Chondrocyte (in vitro differentiated cells): ENCODE data around the gene LAPTM5. TPM values are rescaled to one million over a fixed set of nuclear protein-coding genes. Genes with fewer than 3 reads are reported as not detected.

Experiments
- DNase-seq: peaks from one replicate; pipeline ENCODE4 v3.0.0; 2021; ENCODE audit warnings: mixed read lengths, low spot score
- H3K27ac Mint-ChIP-seq: one replicate; pipeline ENCODE4 v1.8.0; 2021; ENCODE audit warnings: mild to moderate bottlenecking, moderate library complexity, mixed read lengths; ENCODE audit not compliant: unreplicated experiment
- H3K27me3 Mint-ChIP-seq: 2 replicates; pipeline ENCODE4 v1.8.0; 2021; ENCODE audit warnings: low read depth, mixed read lengths
- H3K36me3 Mint-ChIP-seq: 2 replicates; pipeline ENCODE4 v1.8.0; 2021; ENCODE audit warnings: low read depth, mixed read lengths
- H3K4me1 Mint-ChIP-seq: 2 replicates; pipeline ENCODE4 v1.8.0; 2021; ENCODE audit warnings: low read depth, mild to moderate bottlenecking, mixed read lengths
- H3K4me3 Mint-ChIP-seq: one replicate; pipeline ENCODE4 v1.8.0; 2021; ENCODE audit warnings: mild to moderate bottlenecking, moderate library complexity, mixed read lengths; ENCODE audit not compliant: unreplicated experiment
- H3K9me3 Mint-ChIP-seq: 2 replicates; pipeline ENCODE4 v1.8.0; 2021; ENCODE audit warnings: low read depth, mixed read lengths
- total RNA-seq: library from RNA; stranded (reverse); gene quantifications from 3 replicates; pipeline ENCODE4 v1.2.1, GENCODE V29; 2021
- TF ChIP-seq, protein P1 (sequence below): fragments of 200-600 bp; sonication (generic); IDR thresholded peaks from 2 replicates; pipeline ENCODE4 v1.5.0; 2021; ENCODE audit warnings: antibody characterized with exemption, mild to moderate bottlenecking, moderate library complexity

LAPTM5 gene
- total RNA-seq, 1 donor from 2014 or later = not detected

DNA sequence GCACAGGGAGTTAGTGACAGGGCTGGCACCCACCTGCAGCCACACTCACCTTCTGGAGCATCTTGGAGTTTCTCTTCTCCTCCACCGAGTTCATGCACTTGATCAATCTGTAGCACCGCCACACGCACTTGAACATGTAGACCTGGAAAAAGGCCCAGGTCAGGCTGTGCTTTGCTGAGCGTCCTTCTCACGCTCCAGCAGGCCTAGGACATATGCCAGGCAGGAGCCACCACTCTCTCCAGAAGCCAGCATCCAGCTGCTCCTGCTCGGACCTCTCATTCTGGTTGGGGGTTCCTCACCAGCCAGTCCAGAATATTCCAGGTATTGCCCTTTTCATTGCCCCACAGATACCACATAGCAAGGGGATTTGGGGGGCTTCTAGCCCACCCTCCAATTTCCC lies 22.4 kb downstream of the LAPTM5 start:
- H3K27me3 Mint-ChIP-seq = peaks cover 2% of the 10 kb centered on the region
- no peak for DNase-seq
- H3K4me1 Mint-ChIP-seq = no peaks in the 10 kb centered on the region
- no peaks in the 10 kb centered on the region for H3K36me3 Mint-ChIP-seq
- no peak overlapping the region for H3K27ac Mint-ChIP-seq
- TF ChIP-seq, protein P1, sequence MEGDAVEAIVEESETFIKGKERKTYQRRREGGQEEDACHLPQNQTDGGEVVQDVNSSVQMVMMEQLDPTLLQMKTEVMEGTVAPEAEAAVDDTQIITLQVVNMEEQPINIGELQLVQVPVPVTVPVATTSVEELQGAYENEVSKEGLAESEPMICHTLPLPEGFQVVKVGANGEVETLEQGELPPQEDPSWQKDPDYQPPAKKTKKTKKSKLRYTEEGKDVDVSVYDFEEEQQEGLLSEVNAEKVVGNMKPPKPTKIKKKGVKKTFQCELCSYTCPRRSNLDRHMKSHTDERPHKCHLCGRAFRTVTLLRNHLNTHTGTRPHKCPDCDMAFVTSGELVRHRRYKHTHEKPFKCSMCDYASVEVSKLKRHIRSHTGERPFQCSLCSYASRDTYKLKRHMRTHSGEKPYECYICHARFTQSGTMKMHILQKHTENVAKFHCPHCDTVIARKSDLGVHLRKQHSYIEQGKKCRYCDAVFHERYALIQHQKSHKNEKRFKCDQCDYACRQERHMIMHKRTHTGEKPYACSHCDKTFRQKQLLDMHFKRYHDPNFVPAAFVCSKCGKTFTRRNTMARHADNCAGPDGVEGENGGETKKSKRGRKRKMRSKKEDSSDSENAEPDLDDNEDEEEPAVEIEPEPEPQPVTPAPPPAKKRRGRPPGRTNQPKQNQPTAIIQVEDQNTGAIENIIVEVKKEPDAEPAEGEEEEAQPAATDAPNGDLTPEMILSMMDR = no peak
- H3K9me3 Mint-ChIP-seq = peaks cover 3% of the 10 kb centered on the region
- H3K4me3 Mint-ChIP-seq = no peak overlapping the region

DNA sequence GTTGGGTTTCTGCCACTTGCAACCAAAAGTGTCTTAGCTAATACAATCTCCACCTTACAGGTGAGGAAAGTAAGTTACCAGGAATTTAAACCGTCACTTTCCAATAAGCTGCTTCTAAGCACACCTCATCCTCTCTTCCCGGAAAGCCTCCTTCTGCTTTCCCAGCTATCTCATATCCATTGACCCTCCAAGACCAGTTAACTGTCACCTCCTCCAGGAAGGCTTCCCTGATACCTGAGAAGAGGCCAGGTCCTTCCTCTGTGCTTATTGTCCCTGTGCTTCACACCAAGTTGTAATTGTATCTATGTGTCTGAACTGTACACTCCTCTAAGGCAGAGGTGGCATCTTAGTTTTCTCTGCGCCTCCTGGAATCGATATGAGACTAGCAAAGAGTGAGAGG lies 23.0 kb downstream of the LAPTM5 start:
- Mint-ChIP-seq H3K4me1 (no peaks in the 10 kb centered on the region), H3K27me3 (peaks cover 2% of the 10 kb centered on the region), H3K27ac (no peak overlapping the region), H3K9me3 (peaks cover 3% of the 10 kb centered on the region), H3K36me3 (no peaks in the 10 kb centered on the region), H3K4me3 (no peak overlapping the region)
- TF ChIP-seq, protein P1 = no peak
- DNase-seq = no peak

DNA sequence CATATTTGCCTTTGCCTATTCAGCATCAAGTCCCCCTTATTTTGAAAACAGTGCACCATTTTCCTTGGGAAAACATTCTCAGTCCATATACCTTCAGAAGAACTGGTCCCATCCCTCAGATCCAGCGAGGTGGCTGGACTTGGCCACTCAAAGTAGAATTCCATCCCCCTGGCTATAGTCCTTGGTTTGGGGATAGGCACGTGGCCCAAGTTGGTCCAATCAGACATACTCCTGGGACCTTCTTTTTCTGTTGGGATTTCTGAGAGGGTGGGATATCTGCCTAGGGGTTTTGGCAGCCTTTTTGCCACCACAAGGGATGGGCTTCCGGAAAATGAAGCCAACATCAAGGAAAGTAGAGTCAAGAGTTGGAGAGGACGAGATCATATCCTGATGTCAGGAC lies 23.5 kb downstream of the LAPTM5 start:
- H3K4me1 Mint-ChIP-seq = no peaks in the 10 kb centered on the region
- H3K9me3 Mint-ChIP-seq = peaks cover 3% of the 10 kb centered on the region
- H3K27ac Mint-ChIP-seq = no peak overlapping the region
- H3K27me3 Mint-ChIP-seq = peaks cover 2% of the 10 kb centered on the region
- TF ChIP-seq, protein P1 = no peak
- H3K4me3 Mint-ChIP-seq = no peak overlapping the region
- DNase-seq = no peak
- no peaks in the 10 kb centered on the region for H3K36me3 Mint-ChIP-seq

DNA sequence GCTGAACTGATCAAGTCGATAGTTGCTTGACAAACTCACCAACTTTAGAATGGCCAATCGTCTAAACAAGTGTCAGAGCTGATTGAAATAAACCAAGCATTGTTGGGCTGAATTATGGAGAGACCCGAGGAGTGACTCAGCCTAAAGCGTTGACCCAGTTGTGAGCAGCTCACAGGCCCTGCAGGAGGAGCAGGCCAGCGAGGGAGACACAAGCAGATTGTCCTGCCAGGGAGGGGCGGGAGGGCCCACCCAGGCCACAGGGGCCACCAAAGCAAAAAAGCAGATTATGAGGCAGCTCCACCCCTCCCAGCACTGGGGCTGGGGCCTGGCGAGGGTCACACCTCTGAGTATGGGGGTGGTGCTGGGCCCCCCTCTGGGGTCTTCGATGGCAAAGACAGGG lies 24.1 kb downstream of the LAPTM5 start:
- Mint-ChIP-seq H3K27me3 (peaks cover 2% of the 10 kb centered on the region), H3K9me3 (peaks cover 3% of the 10 kb centered on the region), H3K27ac (no peak overlapping the region), H3K36me3 (no peaks in the 10 kb centered on the region), H3K4me3 (no peak overlapping the region), H3K4me1 (no peaks in the 10 kb centered on the region)
- DNase-seq = no peak
- TF ChIP-seq, protein P1 = no peak

DNA sequence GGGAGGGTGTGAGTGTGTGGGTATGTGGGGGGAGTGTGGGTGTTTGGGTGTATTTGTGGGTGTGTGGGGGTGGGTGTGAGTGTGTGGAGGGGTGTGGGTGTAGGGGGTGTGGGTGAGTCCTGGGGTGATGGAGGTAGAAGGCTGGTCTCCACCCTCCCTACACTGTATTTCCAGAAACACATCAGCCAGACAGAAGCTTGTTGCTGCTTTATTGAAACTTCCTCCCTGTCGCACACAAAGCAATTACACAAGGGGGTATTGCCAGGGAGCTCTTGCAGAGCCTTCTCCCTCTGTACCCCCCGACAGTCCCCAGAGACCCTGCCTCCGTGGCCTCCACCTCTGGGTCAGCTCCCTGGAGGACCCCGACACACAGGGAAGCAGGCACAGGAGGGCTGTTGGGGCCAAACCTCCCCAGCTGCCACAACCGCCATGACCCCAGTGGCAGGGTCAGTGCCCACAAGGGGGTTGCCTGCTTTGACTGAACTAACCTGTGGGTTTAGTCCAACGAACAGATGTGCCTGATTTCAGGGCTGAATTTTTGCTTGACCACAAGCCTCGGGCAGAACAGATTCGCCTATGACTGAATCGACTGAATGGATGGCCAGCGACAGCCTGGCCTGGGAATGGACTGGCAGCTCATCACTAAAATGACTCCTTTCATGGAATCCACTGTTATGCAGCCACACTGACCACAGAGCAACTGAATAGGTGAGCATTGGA lies 25.1 kb downstream of the LAPTM5 start:
- no peaks in the 10 kb centered on the region for H3K27me3 Mint-ChIP-seq
- no peak overlapping the region for H3K27ac Mint-ChIP-seq
- no peaks in the 10 kb centered on the region for H3K9me3 Mint-ChIP-seq
- no peak overlapping the region for H3K4me3 Mint-ChIP-seq
- H3K36me3 Mint-ChIP-seq = no peaks in the 10 kb centered on the region
- H3K4me1 Mint-ChIP-seq = peaks cover 8% of the 10 kb centered on the region
- TF ChIP-seq, protein P1 = no peak
- no peak for DNase-seq
